BE2C (cell line): ENCODE measurements around the gene AGTRAP.

Experiments
- DNase-seq: peaks from one replicate; pipeline ENCODE4 v3.0.0-alpha.2; 2020
- H3K27me3 ChIP-seq: fragments of 250-450 bp; sonication (Bioruptor Pico); 2 replicates; pipeline ENCODE4 v1.5.1; 2020; ENCODE audit warnings: mild to moderate bottlenecking
- H3K36me3 ChIP-seq: fragments of 250-450 bp; sonication (Bioruptor Pico); 2 replicates; pipeline ENCODE4 v1.5.1; 2020; ENCODE audit warnings: mild to moderate bottlenecking
- H3K4me1 ChIP-seq: fragments of 250-450 bp; sonication (Bioruptor Pico); 2 replicates; pipeline ENCODE4 v1.5.1; 2020
- H3K4me3 ChIP-seq: 2 replicates; pipeline ENCODE4 v1.5.1; 2011; ENCODE audit warnings: low read depth, low read length
- H3K9me3 ChIP-seq: fragments of 250-450 bp; sonication (Bioruptor Pico); 2 replicates; pipeline ENCODE4 v1.5.1; 2020
- CTCF ChIP-seq: IDR thresholded peaks from 2 replicates; pipeline ENCODE4 v1.5.1; 2012; ENCODE audit warnings: mild to moderate bottlenecking, low read depth, low read length

AGTRAP gene

GRCh38 chr1:11759791-11760190, 23.9 kb downstream of the AGTRAP start:
- no peak for DNase-seq
- Histone ChIP-seq H3K9me3 (no peaks in the 10 kb centered on the region), H3K4me1 (no peaks in the 10 kb centered on the region), H3K4me3 (no peak overlapping the region), H3K36me3 (no peaks in the 10 kb centered on the region), H3K27me3 (no peaks in the 10 kb centered on the region)
- TF ChIP-seq CTCF, result no peak

GRCh38 chr1:11761285-11761684, 25.3 kb downstream of the AGTRAP start:
- Histone ChIP-seq H3K4me3 (no peak overlapping the region), H3K36me3 (no peaks in the 10 kb centered on the region), H3K27me3 (no peaks in the 10 kb centered on the region), H3K4me1 (no peaks in the 10 kb centered on the region), H3K9me3 (no peaks in the 10 kb centered on the region)
- DNase-seq, result no peak
- no peak for TF ChIP-seq CTCF

- no peaks in the 10 kb centered on the region for H3K9me3 ChIP-seq
- TF ChIP-seq CTCF, result no peak
- no peak within 1 kb of the TSS for H3K4me3 ChIP-seq
- no peaks in the 10 kb centered on the region for H3K36me3 ChIP-seq
- DNase-seq, result peak; percentile 19
- no peaks in the 10 kb centered on the region for H3K27me3 ChIP-seq
- no peaks in the 10 kb centered on the region for H3K4me1 ChIP-seq
These were observed 26.1 kb downstream of the AGTRAP start, which contains the start of gene C1orf167 for GRCh38 chr1:11761988-11762406. C1orf167 (plus strand) TSS chr1:11762193; CDS start chr1:11764401, 2,208 bp downstream.

GRCh38 chr1:11764115-11764514, 28.2 kb downstream of the AGTRAP start:
- no peak overlapping the region for H3K4me3 ChIP-seq
- no peak for DNase-seq
- no peaks in the 10 kb centered on the region for H3K9me3 ChIP-seq
- no peaks in the 10 kb centered on the region for H3K4me1 ChIP-seq
- H3K27me3 ChIP-seq, result no peaks in the 10 kb centered on the region
- TF ChIP-seq CTCF, result no peak
- H3K36me3 ChIP-seq, result no peaks in the 10 kb centered on the region

- H3K36me3 ChIP-seq, result no peaks in the 10 kb centered on the region
- no peaks in the 10 kb centered on the region for H3K4me1 ChIP-seq
- DNase-seq, result no peak
- H3K27me3 ChIP-seq, result no peaks in the 10 kb centered on the region
- H3K9me3 ChIP-seq, result no peaks in the 10 kb centered on the region
- no peak overlapping the region for H3K4me3 ChIP-seq
- no peak for TF ChIP-seq CTCF
These were observed 28.6 kb downstream of the AGTRAP start for GRCh38 chr1:11764519-11764918.

GRCh38 chr1:11765661-11766428, 29.9 kb downstream of the AGTRAP start:
- no peaks in the 10 kb centered on the region for H3K9me3 ChIP-seq
- H3K27me3 ChIP-seq, result no peaks in the 10 kb centered on the region
- no peaks in the 10 kb centered on the region for H3K4me1 ChIP-seq
- no peak overlapping the region for H3K4me3 ChIP-seq
- no peaks in the 10 kb centered on the region for H3K36me3 ChIP-seq
- TF ChIP-seq CTCF, result no peak
- DNase-seq, result no peak
